Stomach (tissue), 4 donors: ENCODE data around the gene ANKRD17.

ENCODE experiments used
- CTCF ChIP-seq, 7 experiments: fragments of 450-650 bp in 4 of 7; fragments of 200-600 bp in 3 of 7; sonication (generic) in 3 of 7; IDR thresholded peaks; one replicate each; pipeline ENCODE4 v1.5.1; 2016 to 2019; ENCODE audit warnings: antibody characterized with exemption in 7 of 7, control low read depth in 2 of 7, mild to moderate bottlenecking in 1 of 7
- EP300 ChIP-seq: sonication (generic); formaldehyde crosslinking; IDR thresholded peaks from one replicate; pipeline ENCODE4 v1.6.1; 2017; ENCODE audit warnings: antibody characterized with exemption

- no peak for TF ChIP-seq CTCF (IDR thresholded peaks at IDR 0.05)
- no peak for TF ChIP-seq EP300
These were observed 205.5 kb downstream of the ANKRD17 start for GRCh38 chr4:73053076-73053475.
